Measurements from ENCODE around the gene AMOTL1.

AMOTL1 gene

GRCh38 chr11:94832604-94833235, 64.6 kb downstream of the AMOTL1 start:
- Histone ChIP-seq H2BK5ac (ENCODE audit: low read depth, low read length, poor library complexity, severe bottlenecking) (no peak overlapping the region), H3K14ac (ENCODE audit: low read length in 2 of 2) (no peak overlapping the region), H3K18ac (ENCODE audit: low read depth in 1 of 2, low read length in 2 of 2) (no peak overlapping the region), H3K4me3 (ENCODE audit: insufficient read depth in 1 of 2, low read depth in 1 of 2, low read length in 2 of 2) (no peak overlapping the region), H2AK5ac (ENCODE audit: low read length, severe bottlenecking) (no peak overlapping the region), H2BK12ac (ENCODE audit: low read length in 2 of 2) (no peak overlapping the region), H2BK120ac (ENCODE audit: low read depth, low read length) (no peak overlapping the region), H2AFZ (ENCODE audit: low read depth, low read length) (no peak overlapping the region), H3K79me1 (replicated peaks; ENCODE audit: low read length, poor library complexity, severe bottlenecking) (peaks cover 26% of the 10 kb centered on the region), H3K4me2 (ENCODE audit: low read length, poor library complexity, severe bottlenecking) (no peak overlapping the region), H3K27ac (ENCODE audit: low read length, poor library complexity, severe bottlenecking) (no peak overlapping the region), H3K4ac (ENCODE audit: low read depth in 1 of 2, low read length in 2 of 2) (no peak overlapping the region), H3K9me3 (ENCODE audit: control insufficient read depth, low read length) (no peaks in the 10 kb centered on the region), H2BK15ac (ENCODE audit: low read depth, poor library complexity, severe bottlenecking) (no peak overlapping the region), H4K8ac (ENCODE audit: low read length) (no peak overlapping the region), H4K91ac (ENCODE audit: low read length) (no peak overlapping the region), H3K9ac (ENCODE audit: low read length) (no peak overlapping the region), H3K36me3 (ENCODE audit: control insufficient read depth in 1 of 2, insufficient read depth in 2 of 2, low read depth in 1 of 2, low read length in 2 of 2) (peaks cover 6 to 93% of the 10 kb centered on the region in 2 experiments), H3K27me3 (ENCODE audit: control insufficient read depth in 1 of 2, insufficient read depth in 1 of 2, low read length in 2 of 2) (no peaks in the 10 kb centered on the region), H3K4me1 (ENCODE audit: control insufficient read depth, insufficient read depth, low read depth, low read length) (peaks cover 2% of the 10 kb centered on the region), H3K23ac (ENCODE audit: low read length in 2 of 2) (no peak overlapping the region)
- WGBS, result over 99% methylated on average over 3 of the region's 4 CpGs
- no peak for DNase-seq

GRCh38 chr11:94834911-94835593, 66.9 kb downstream of the AMOTL1 start:
- Histone ChIP-seq H4K91ac (ENCODE audit: low read length) (no peak overlapping the region), H3K27me3 (ENCODE audit: control insufficient read depth in 1 of 2, insufficient read depth in 1 of 2, low read length in 2 of 2) (no peaks in the 10 kb centered on the region), H3K4me1 (ENCODE audit: control insufficient read depth, insufficient read depth, low read depth, low read length) (peaks cover 2% of the 10 kb centered on the region), H3K79me1 (replicated peaks; ENCODE audit: low read length, poor library complexity, severe bottlenecking) (peaks cover 34% of the 10 kb centered on the region), H2AK5ac (ENCODE audit: low read length, severe bottlenecking) (peak overlapping the region; percentile 2), H3K4me2 (ENCODE audit: low read length, poor library complexity, severe bottlenecking) (no peak overlapping the region), H2BK5ac (ENCODE audit: low read depth, low read length, poor library complexity, severe bottlenecking) (no peak overlapping the region), H3K9ac (ENCODE audit: low read length) (no peak overlapping the region), H2BK120ac (ENCODE audit: low read depth, low read length) (no peak overlapping the region), H3K14ac (ENCODE audit: low read length in 2 of 2) (no peak overlapping the region), H3K36me3 (ENCODE audit: control insufficient read depth in 1 of 2, insufficient read depth in 2 of 2, low read depth in 1 of 2, low read length in 2 of 2) (peaks cover 10 to 92% of the 10 kb centered on the region in 2 experiments), H2BK15ac (ENCODE audit: low read depth, poor library complexity, severe bottlenecking) (no peak overlapping the region), H3K4me3 (ENCODE audit: insufficient read depth in 1 of 2, low read depth in 1 of 2, low read length in 2 of 2) (no peak overlapping the region), H2BK12ac (ENCODE audit: low read length in 2 of 2) (no peak overlapping the region), H3K9me3 (ENCODE audit: control insufficient read depth, low read length) (no peaks in the 10 kb centered on the region), H3K18ac (ENCODE audit: low read depth in 1 of 2, low read length in 2 of 2) (no peak overlapping the region), H3K27ac (ENCODE audit: low read length, poor library complexity, severe bottlenecking) (peak overlapping the region; percentile 63), H4K8ac (ENCODE audit: low read length) (no peak overlapping the region), H2AFZ (ENCODE audit: low read depth, low read length) (no peak overlapping the region), H3K23ac (ENCODE audit: low read length in 2 of 2) (no peak overlapping the region), H3K4ac (ENCODE audit: low read depth in 1 of 2, low read length in 2 of 2) (no peak overlapping the region)
- DNase-seq, result no peak
- WGBS, result 90% methylated on average over 4 of the region's 4 CpGs

GRCh38 chr11:94835594-94835927, 67.4 kb downstream of the AMOTL1 start:
- peaks cover 2% of the 10 kb centered on the region for H3K4me1 ChIP-seq (ENCODE audit: control insufficient read depth, insufficient read depth, low read depth, low read length)
- 34% methylated on average over 2 of the region's 2 CpGs for WGBS

GRCh38 chr11:94837317-94837716, 69.2 kb downstream of the AMOTL1 start:
- Histone ChIP-seq H3K4ac (ENCODE audit: low read depth in 1 of 2, low read length in 2 of 2) (no peak overlapping the region), H2AK5ac (ENCODE audit: low read length, severe bottlenecking) (no peak overlapping the region), H4K8ac (ENCODE audit: low read length) (no peak overlapping the region), H3K27ac (ENCODE audit: low read length, poor library complexity, severe bottlenecking) (no peak overlapping the region), H3K9ac (ENCODE audit: low read length) (no peak overlapping the region), H3K36me3 (ENCODE audit: control insufficient read depth in 1 of 2, insufficient read depth in 2 of 2, low read depth in 1 of 2, low read length in 2 of 2) (peaks cover 10 to 81% of the 10 kb centered on the region in 2 experiments), H4K91ac (ENCODE audit: low read length) (no peak overlapping the region), H2BK5ac (ENCODE audit: low read depth, low read length, poor library complexity, severe bottlenecking) (no peak overlapping the region), H3K4me1 (ENCODE audit: control insufficient read depth, insufficient read depth, low read depth, low read length) (no peaks in the 10 kb centered on the region), H3K79me1 (replicated peaks; ENCODE audit: low read length, poor library complexity, severe bottlenecking) (peaks cover 28% of the 10 kb centered on the region), H3K14ac (ENCODE audit: low read length in 2 of 2) (no peak overlapping the region), H2BK12ac (ENCODE audit: low read length in 2 of 2) (no peak overlapping the region), H3K4me3 (ENCODE audit: insufficient read depth in 1 of 2, low read depth in 1 of 2, low read length in 2 of 2) (no peak overlapping the region), H3K23ac (ENCODE audit: low read length in 2 of 2) (peak overlapping the region in 1 of 2 experiments; percentile 32), H3K9me3 (ENCODE audit: control insufficient read depth, low read length) (no peaks in the 10 kb centered on the region), H3K18ac (ENCODE audit: low read depth in 1 of 2, low read length in 2 of 2) (no peak overlapping the region), H2BK120ac (ENCODE audit: low read depth, low read length) (no peak overlapping the region), H2AFZ (ENCODE audit: low read depth, low read length) (no peak overlapping the region), H2BK15ac (ENCODE audit: low read depth, poor library complexity, severe bottlenecking) (no peak overlapping the region), H3K4me2 (ENCODE audit: low read length, poor library complexity, severe bottlenecking) (no peak overlapping the region), H3K27me3 (ENCODE audit: control insufficient read depth in 1 of 2, insufficient read depth in 1 of 2, low read length in 2 of 2) (no peaks in the 10 kb centered on the region)
- WGBS, result 98% methylated on average over 2 of the region's 2 CpGs
- DNase-seq, result no peak

More at GRCh38 chr11:94835594-94835927, 67.4 kb downstream of the AMOTL1 start:
- H3K27me3 ChIP-seq (ENCODE audit: control insufficient read depth in 1 of 2, insufficient read depth in 1 of 2, low read length in 2 of 2), result no peaks in the 10 kb centered on the region
- H3K9me3 ChIP-seq (ENCODE audit: control insufficient read depth, low read length), result no peaks in the 10 kb centered on the region
- H4K8ac ChIP-seq (ENCODE audit: low read length), result no peak overlapping the region
- no peak overlapping the region for H3K4me3 ChIP-seq (ENCODE audit: insufficient read depth in 1 of 2, low read depth in 1 of 2, low read length in 2 of 2)
- H2BK12ac ChIP-seq (ENCODE audit: low read length in 2 of 2), result no peak overlapping the region
- peak overlapping the region; percentile 63 for H3K27ac ChIP-seq (ENCODE audit: low read length, poor library complexity, severe bottlenecking)
- no peak overlapping the region for H3K4ac ChIP-seq (ENCODE audit: low read depth in 1 of 2, low read length in 2 of 2)
- H3K14ac ChIP-seq (ENCODE audit: low read length in 2 of 2), result no peak overlapping the region
- H3K23ac ChIP-seq (ENCODE audit: low read length in 2 of 2), result no peak overlapping the region
- H2AFZ ChIP-seq (ENCODE audit: low read depth, low read length), result no peak overlapping the region
- peaks cover 10 to 87% of the 10 kb centered on the region in 2 experiments for H3K36me3 ChIP-seq (ENCODE audit: control insufficient read depth in 1 of 2, insufficient read depth in 2 of 2, low read depth in 1 of 2, low read length in 2 of 2)
- H3K4me2 ChIP-seq (ENCODE audit: low read length, poor library complexity, severe bottlenecking), result no peak overlapping the region
- no peak overlapping the region for H3K9ac ChIP-seq (ENCODE audit: low read length)
- no peak overlapping the region for H2BK5ac ChIP-seq (ENCODE audit: low read depth, low read length, poor library complexity, severe bottlenecking)
- H2BK120ac ChIP-seq (ENCODE audit: low read depth, low read length), result no peak overlapping the region
- H4K91ac ChIP-seq (ENCODE audit: low read length), result no peak overlapping the region
- H2BK15ac ChIP-seq (ENCODE audit: low read depth, poor library complexity, severe bottlenecking), result no peak overlapping the region
- H2AK5ac ChIP-seq (ENCODE audit: low read length, severe bottlenecking), result no peak overlapping the region
- peak; percentile 54 for DNase-seq
- no peak overlapping the region for H3K18ac ChIP-seq (ENCODE audit: low read depth in 1 of 2, low read length in 2 of 2)
- H3K79me1 ChIP-seq (replicated peaks; ENCODE audit: low read length, poor library complexity, severe bottlenecking), result peaks cover 29% of the 10 kb centered on the region
